Glutamatergic neuron (in vitro differentiated cells): ENCODE measurements around the gene CACNA1E. TPM values are rescaled to one million over a fixed set of nuclear protein-coding genes. Genes with fewer than 3 reads are reported as not detected.

Experiments
- DNase-seq: peaks from one replicate; pipeline ENCODE4 v3.0.0; 2022
- H3K27ac Mint-ChIP-seq: one replicate; pipeline ENCODE4 v1.8.0; 2020; ENCODE audit warnings: mild to moderate bottlenecking, mixed read lengths, inconsistent platforms; ENCODE audit not compliant: unreplicated experiment
- H3K27me3 Mint-ChIP-seq: one replicate; pipeline ENCODE4 v1.8.0; 2020; ENCODE audit warnings: mild to moderate bottlenecking, moderate library complexity, mixed read lengths, inconsistent platforms; ENCODE audit not compliant: unreplicated experiment
- H3K36me3 Mint-ChIP-seq: one replicate; pipeline ENCODE4 v1.8.0; 2020; ENCODE audit warnings: mild to moderate bottlenecking, mixed read lengths, inconsistent platforms; ENCODE audit not compliant: unreplicated experiment
- H3K4me1 Mint-ChIP-seq: one replicate; pipeline ENCODE4 v1.8.0; 2020; ENCODE audit warnings: mild to moderate bottlenecking, low read depth, mixed read lengths, inconsistent platforms; ENCODE audit not compliant: unreplicated experiment
- H3K4me3 Mint-ChIP-seq: one replicate; pipeline ENCODE4 v1.8.0; 2020; ENCODE audit warnings: mild to moderate bottlenecking, mixed read lengths, inconsistent platforms; ENCODE audit not compliant: unreplicated experiment
- H3K9me3 Mint-ChIP-seq: one replicate; pipeline ENCODE4 v1.8.0; 2020; ENCODE audit warnings: mild to moderate bottlenecking, moderate library complexity, mixed read lengths, inconsistent platforms; ENCODE audit not compliant: unreplicated experiment
- CTCF ChIP-seq: fragments of 200-600 bp; sonication (generic); IDR thresholded peaks from one replicate; pipeline ENCODE4 v1.5.0; 2021; ENCODE audit not compliant: partially characterized antibody, unreplicated experiment
- long read RNA-seq: library from polyadenylated mRNA; unstranded; transcript quantifications from one replicate; pipeline ENCODE4 v2.0.0, GENCODE V29; 2020; ENCODE audit not compliant: unreplicated experiment
- total RNA-seq: library from RNA; stranded (reverse); fragmentation: NEBNext Ultra II Directional; extraction: Animal tissue kit (Norgen Biotek cat#: 25700); gene quantifications from one replicate; pipeline ENCODE4 v1.2.1, GENCODE V29; 2021; ENCODE audit not compliant: unreplicated experiment

The CACNA1E gene
- total RNA-seq = 8.8 TPM
- long read RNA-seq, partial matches to known transcripts = 0 of 1 reads
- long read RNA-seq, other reads (novel, unspliced or antisense) = 1 of 1 reads

GRCh38 chr1:181483285-181484195, at the start of gene CACNA1E:
Gene CACNA1E (plus strand): TSS chr1:181483517. CDS start chr1:181483745, 228 bp downstream.
- DNase-seq = peak; percentile 56
- no peaks in the 10 kb centered on the region for H3K36me3 Mint-ChIP-seq
- peak within 1 kb of the TSS; percentile 91 for H3K4me3 Mint-ChIP-seq
- H3K4me1 Mint-ChIP-seq = peaks cover 7% of the 10 kb centered on the region
- H3K27me3 Mint-ChIP-seq = peaks cover 18% of the 10 kb centered on the region
- H3K9me3 Mint-ChIP-seq = peaks cover 5% of the 10 kb centered on the region
- TF ChIP-seq CTCF = no peak
- peak within 1 kb of the TSS; percentile 48 for H3K27ac Mint-ChIP-seq

- no peak for TF ChIP-seq CTCF
- H3K4me1 Mint-ChIP-seq = peaks cover 20% of the 10 kb centered on the region
- no peak for DNase-seq
- no peak overlapping the region for H3K27ac Mint-ChIP-seq
- no peaks in the 10 kb centered on the region for H3K36me3 Mint-ChIP-seq
- H3K9me3 Mint-ChIP-seq = no peaks in the 10 kb centered on the region
- H3K4me3 Mint-ChIP-seq = no peak overlapping the region
- peaks cover 3% of the 10 kb centered on the region for H3K27me3 Mint-ChIP-seq
Measured at GRCh38 chr1:181433931-181434330, 49.4 kb upstream of the CACNA1E start.

- Mint-ChIP-seq H3K4me1 (peaks cover 12% of the 10 kb centered on the region), H3K36me3 (no peaks in the 10 kb centered on the region), H3K9me3 (no peaks in the 10 kb centered on the region), H3K4me3 (no peak overlapping the region), H3K27ac (no peak overlapping the region), H3K27me3 (peaks cover 3% of the 10 kb centered on the region)
- no peak for DNase-seq
- no peak for TF ChIP-seq CTCF
Measured at GRCh38 chr1:181438013-181438412, 45.3 kb upstream of the CACNA1E start.

- Mint-ChIP-seq H3K9me3 (no peaks in the 10 kb centered on the region), H3K27me3 (no peaks in the 10 kb centered on the region), H3K4me1 (peaks cover 3% of the 10 kb centered on the region), H3K36me3 (no peaks in the 10 kb centered on the region), H3K27ac (no peak overlapping the region), H3K4me3 (no peak overlapping the region)
- DNase-seq = no peak
- no peak for TF ChIP-seq CTCF
Measured at GRCh38 chr1:181440510-181440909, 42.8 kb upstream of the CACNA1E start.

GRCh38 chr1:181442181-181442525, 41.2 kb upstream of the CACNA1E start:
- Mint-ChIP-seq H3K27me3 (no peaks in the 10 kb centered on the region), H3K36me3 (no peaks in the 10 kb centered on the region), H3K27ac (no peak overlapping the region), H3K4me1 (no peaks in the 10 kb centered on the region), H3K4me3 (no peak overlapping the region), H3K9me3 (no peaks in the 10 kb centered on the region)
- DNase-seq = no peak
- TF ChIP-seq CTCF = no peak
